Suprapubic skin (tissue), 4 donors: ENCODE data around the gene ARHGEF7. TPM values are rescaled to one million over a fixed set of nuclear protein-coding genes. Genes with fewer than 3 reads are reported as not detected.
A peak's percentile ranks its signal among the peaks of the same experiment; 100 is the strongest.

Source experiments
- DNase-seq, 2 donors: peaks; one replicate each; pipeline ENCODE4 v3.0.0-alpha.2; 2019; ENCODE audit warnings: low spot score in 2 of 2
- H3K27ac ChIP-seq: fragments of 200-600 bp; sonication (generic); one replicate; pipeline ENCODE4 v1.5.1; 2019
- H3K27me3 ChIP-seq: fragments of 200-600 bp; sonication (generic); one replicate; pipeline ENCODE4 v1.5.1; 2019
- H3K36me3 ChIP-seq: fragments of 200-600 bp; sonication (generic); one replicate; pipeline ENCODE4 v1.5.1; 2019
- H3K4me1 ChIP-seq: fragments of 200-600 bp; sonication (generic); one replicate; pipeline ENCODE4 v1.5.1; 2019
- H3K4me3 ChIP-seq: fragments of 200-600 bp; sonication (generic); one replicate; pipeline ENCODE4 v1.5.1; 2019; ENCODE audit warnings: mild to moderate bottlenecking
- H3K9me3 ChIP-seq: fragments of 200-600 bp; sonication (generic); one replicate; pipeline ENCODE4 v1.5.1; 2019
- CTCF ChIP-seq, 2 donors: fragments of 200-600 bp in 1 of 2; fragments of 450-650 bp in 1 of 2; sonication (generic) in 1 of 2; IDR thresholded peaks; one replicate each; pipeline ENCODE4 v1.5.1; 2016 to 2019; ENCODE audit warnings: antibody characterized with exemption in 2 of 2, mild to moderate bottlenecking in 1 of 2, moderate library complexity in 1 of 2
- EP300 ChIP-seq: sonication (generic); formaldehyde crosslinking; IDR thresholded peaks from one replicate; pipeline ENCODE4 v1.6.1; 2017; ENCODE audit warnings: antibody characterized with exemption
- POLR2A ChIP-seq, 2 donors: fragments of 450-650 bp; IDR thresholded peaks; one replicate each; pipeline ENCODE4 v1.6.1; 2017; ENCODE audit warnings: antibody characterized with exemption in 2 of 2, mild to moderate bottlenecking in 2 of 2, moderate library complexity in 2 of 2
- POLR2AphosphoS5 ChIP-seq, 3 donors: sonication (generic); formaldehyde crosslinking; IDR thresholded peaks; one replicate each; pipeline ENCODE4 v1.6.1; 2017; ENCODE audit warnings: antibody characterized with exemption in 3 of 3
- WGBS: methylation state at CpG from one replicate; pipeline ENCODE4 v1.1.5; 2018; 5-methylcytosine and 5-hydroxymethylcytosine counted together
- total RNA-seq, 4 donors: library from RNA; depleted of rRNA; stranded (reverse); fragments of >200 nt; gene quantifications; one replicate each; pipeline ENCODE4 v1.1.0, GENCODE V29; 2016

The ARHGEF7 gene
- total RNA-seq, 4 donors from 2014 or later: 72.1 to 210 (median 99.6) TPM

GRCh38 chr13:111278743-111279652 lies 163.9 kb downstream of the ARHGEF7 start:
- no peak overlapping the region for H3K27ac ChIP-seq
- H3K4me1 ChIP-seq: peaks cover 19% of the 10 kb centered on the region
- WGBS: 96% methylated on average over 17 of the region's 17 CpGs
- no peak overlapping the region for H3K4me3 ChIP-seq
- no peaks in the 10 kb centered on the region for H3K9me3 ChIP-seq
- H3K36me3 ChIP-seq: peaks cover 69% of the 10 kb centered on the region
- DNase-seq: no peak
- TF ChIP-seq POLR2A (IDR thresholded peaks at IDR 0.05) (no peak), POLR2AphosphoS5 (IDR thresholded peaks at IDR 0.05) (no peak), CTCF (IDR thresholded peaks at IDR 0.05) (no peak), EP300 (no peak)
- H3K27me3 ChIP-seq: no peaks in the 10 kb centered on the region

- 66% methylated on average over 12 of the region's 12 CpGs for WGBS
- Histone ChIP-seq H3K36me3 (peaks cover 80% of the 10 kb centered on the region), H3K4me3 (no peak overlapping the region), H3K4me1 (peaks cover 19% of the 10 kb centered on the region), H3K27me3 (no peaks in the 10 kb centered on the region), H3K27ac (no peak overlapping the region), H3K9me3 (no peaks in the 10 kb centered on the region)
- DNase-seq: no peak
- TF ChIP-seq CTCF (IDR thresholded peaks at IDR 0.05) (no peak), POLR2AphosphoS5 (IDR thresholded peaks at IDR 0.05) (no peak), EP300 (no peak), POLR2A (IDR thresholded peaks at IDR 0.05) (no peak)
Measured at GRCh38 chr13:111280226-111280625, 165.1 kb downstream of the ARHGEF7 start.

GRCh38 chr13:111280681-111281585 lies 165.8 kb downstream of the ARHGEF7 start:
- H3K9me3 ChIP-seq: no peaks in the 10 kb centered on the region
- peaks cover 80% of the 10 kb centered on the region for H3K36me3 ChIP-seq
- H3K4me1 ChIP-seq: peaks cover 19% of the 10 kb centered on the region
- no peaks in the 10 kb centered on the region for H3K27me3 ChIP-seq
- WGBS: 79% methylated on average over 12 of the region's 12 CpGs
- no peak overlapping the region for H3K4me3 ChIP-seq
- H3K27ac ChIP-seq: no peak overlapping the region
- DNase-seq: no peak
- TF ChIP-seq POLR2AphosphoS5 (IDR thresholded peaks at IDR 0.05): no peak
- no peak for TF ChIP-seq POLR2A (IDR thresholded peaks at IDR 0.05)
- TF ChIP-seq EP300: no peak
- no peak for TF ChIP-seq CTCF (IDR thresholded peaks at IDR 0.05)

GRCh38 chr13:111281751-111282311 lies 166.7 kb downstream of the ARHGEF7 start:
- DNase-seq: no peak
- H3K27me3 ChIP-seq: no peaks in the 10 kb centered on the region
- 58% methylated on average over 10 of the region's 10 CpGs for WGBS
- H3K4me1 ChIP-seq: peaks cover 19% of the 10 kb centered on the region
- H3K36me3 ChIP-seq: peaks cover 81% of the 10 kb centered on the region
- H3K27ac ChIP-seq: peak overlapping the region; percentile 48
- H3K4me3 ChIP-seq: no peak overlapping the region
- H3K9me3 ChIP-seq: no peaks in the 10 kb centered on the region
- TF ChIP-seq EP300: no peak
- no peak for TF ChIP-seq CTCF (IDR thresholded peaks at IDR 0.05)
- no peak for TF ChIP-seq POLR2A (IDR thresholded peaks at IDR 0.05)
- TF ChIP-seq POLR2AphosphoS5 (IDR thresholded peaks at IDR 0.05): no peak
